Measurements from ENCODE around the gene PRRC2B. TPM values are rescaled to one million over a fixed set of nuclear protein-coding genes. Genes with fewer than 3 reads are reported as not detected.
A peak's percentile ranks its signal among the peaks of the same experiment; 100 is the strongest.

The PRRC2B gene
- total and polyA plus RNA-seq, 12 donors: 26.4 to 153 (median 126) TPM

GRCh38 chr9:131477816-131478419, 84.0 kb downstream of the PRRC2B start:
- WGBS, 2 donors: 84 to 90% methylated on average over 19 of the region's 19 CpGs
- Histone ChIP-seq H3K4me1 (peaks cover 2 to 45% (median 24%) of the 10 kb centered on the region in 9 donors), H3K4me3 (no peak overlapping the region), H3K27me3 (no peaks in the 10 kb centered on the region), H3K27ac (peak overlapping the region in 2 of 10 donors; percentile 57 to 79), H3K36me3 (peaks cover 0 to 100% (median 82%) of the 10 kb centered on the region in 9 donors), H3K9me3 (no peaks in the 10 kb centered on the region)
- DNase-seq (no peak), ATAC-seq (no peak)
- no peak for TF ChIP-seq CTCF (IDR thresholded peaks at IDR 0.05)
- intact Hi-C loops (cut with DNase I): loop anchor here (1.0 to 10.0 kb wide), 8 partner anchors 83 to 131 kb away; partner anchors contain the start of gene PRRC2B (in 3 of the 10)

GRCh38 chr9:131478421-131478868, 84.6 kb downstream of the PRRC2B start:
- 42 to 50% methylated on average over 12 of the region's 12 CpGs for WGBS, 2 donors
- Histone ChIP-seq H3K27ac (peak overlapping the region in 1 of 10 donors; percentile 79), H3K4me3 (no peak overlapping the region), H3K9me3 (no peaks in the 10 kb centered on the region), H3K36me3 (peaks cover 0 to 100% (median 81%) of the 10 kb centered on the region in 9 donors), H3K27me3 (no peaks in the 10 kb centered on the region), H3K4me1 (peaks cover 2 to 51% (median 24%) of the 10 kb centered on the region in 9 donors)
- TF ChIP-seq CTCF (IDR thresholded peaks at IDR 0.05): peak; percentile 34 to 69 (median 62)
- intact Hi-C loops (cut with DNase I): loop anchor here (1.0 to 10.0 kb wide), 8 partner anchors 84 to 131 kb away; partner anchors contain the start of gene PRRC2B (in 3 of the 10)
- ATAC-seq: no peak
- DNase-seq: peak; percentile 38 to 53

- TF ChIP-seq CTCF (IDR thresholded peaks at IDR 0.05): no peak
- intact Hi-C loops (cut with DNase I): loop anchor here (1.0 to 10.0 kb wide), 8 partner anchors 84 to 132 kb away; partner anchors contain the start of gene PRRC2B (in 3 of the 10)
- no peak for ATAC-seq
- Histone ChIP-seq H3K4me3 (no peak overlapping the region), H3K27ac (no peak overlapping the region), H3K27me3 (no peaks in the 10 kb centered on the region), H3K4me1 (peaks cover 2 to 55% (median 24%) of the 10 kb centered on the region in 9 donors), H3K36me3 (peaks cover 0 to 100% (median 81%) of the 10 kb centered on the region in 9 donors), H3K9me3 (no peaks in the 10 kb centered on the region)
- 87 to 89% methylated on average over 10 of the region's 10 CpGs for WGBS, 2 donors
- no peak for DNase-seq
These were observed 85.0 kb downstream of the PRRC2B start for GRCh38 chr9:131478911-131479310.

- H3K27ac ChIP-seq: no peak overlapping the region
- H3K9me3 ChIP-seq: no peaks in the 10 kb centered on the region
- ATAC-seq (no peak), DNase-seq (no peak)
- peaks cover 0 to 100% (median 81%) of the 10 kb centered on the region in 9 donors for H3K36me3 ChIP-seq
- TF ChIP-seq CTCF (IDR thresholded peaks at IDR 0.05): no peak
- intact Hi-C loops (cut with DNase I): loop anchor here in 2 of 10 donors (5.0 kb wide), 2 partner anchors 88 to 108 kb away; partner anchors contain the start of gene PRRC2B (in 1 of the 2)
- H3K4me3 ChIP-seq: no peak overlapping the region
- WGBS, 2 donors: 89 to 94% methylated on average over 1 of the region's 1 CpG
- H3K4me1 ChIP-seq: peaks cover 2 to 69% (median 34%) of the 10 kb centered on the region in 9 donors
- no peaks in the 10 kb centered on the region for H3K27me3 ChIP-seq
These were observed 86.4 kb downstream of the PRRC2B start for GRCh38 chr9:131480258-131480657.
